ENCODE results near the gene EPN1.

Gene EPN1

GRCh38 chr19:55673465-55673864, 1.6 kb upstream of the EPN1 start:
- no peak overlapping the region for H3K4me3 ChIP-seq (ENCODE audit: low read depth, low read length)
- DNase-seq (ENCODE audit: low read depth) = no peak
- no peak for TF ChIP-seq CTCF (IDR thresholded peaks at IDR 0.05; ENCODE audit: insufficient read depth, low read depth, low read length, missing control alignments)

GRCh38 chr19:55673889-55674288, 1.1 kb upstream of the EPN1 start:
- H3K4me3 ChIP-seq (ENCODE audit: low read depth, low read length) = no peak overlapping the region
- DNase-seq (ENCODE audit: low read depth) = no peak
- TF ChIP-seq CTCF (IDR thresholded peaks at IDR 0.05; ENCODE audit: insufficient read depth, low read depth, low read length, missing control alignments) = no peak

GRCh38 chr19:55674459-55674840, 576 bp upstream of the EPN1 start:
- DNase-seq (ENCODE audit: low read depth) = no peak
- TF ChIP-seq CTCF (IDR thresholded peaks at IDR 0.05; ENCODE audit: insufficient read depth, low read depth, low read length, missing control alignments) = no peak
- H3K4me3 ChIP-seq (ENCODE audit: low read depth, low read length) = peak overlapping the region; percentile 33

GRCh38 chr19:55675661-55676354, 782 bp downstream of the EPN1 start:
- DNase-seq (ENCODE audit: low read depth) = no peak
- TF ChIP-seq CTCF (IDR thresholded peaks at IDR 0.05; ENCODE audit: insufficient read depth, low read depth, low read length, missing control alignments) = no peak
- H3K4me3 ChIP-seq (ENCODE audit: low read depth, low read length) = peak overlapping the region; percentile 96

GRCh38 chr19:55676383-55676782, 1.4 kb downstream of the EPN1 start:
- H3K4me3 ChIP-seq (ENCODE audit: low read depth, low read length) = peak overlapping the region; percentile 96
- DNase-seq (ENCODE audit: low read depth) = no peak
- TF ChIP-seq CTCF (IDR thresholded peaks at IDR 0.05; ENCODE audit: insufficient read depth, low read depth, low read length, missing control alignments) = no peak

- TF ChIP-seq CTCF (IDR thresholded peaks at IDR 0.05; ENCODE audit: insufficient read depth, low read depth, low read length, missing control alignments) = no peak
- DNase-seq (ENCODE audit: low read depth) = no peak
- peak overlapping the region; percentile 96 for H3K4me3 ChIP-seq (ENCODE audit: low read depth, low read length)
Measured at GRCh38 chr19:55676889-55677505, 2.0 kb downstream of the EPN1 start.

Measured in GM12865 (cell line).